Measurements from ENCODE around the gene RIN1. TPM values are rescaled to one million over a fixed set of nuclear protein-coding genes. Genes with fewer than 3 reads are reported as not detected.

The RIN1 gene
- total RNA-seq, 1 donor from 2014 or later = 3.8 TPM

- no peak for DNase-seq (ENCODE audit: low read depth)
- Histone ChIP-seq H3K4me3 (ENCODE audit: low read depth, low read length) (no peak overlapping the region), H3K27me3 (ENCODE audit: control insufficient read depth, insufficient read depth, low read length) (no peaks in the 10 kb centered on the region), H3K36me3 (ENCODE audit: control insufficient read depth, insufficient read depth, low read length) (no peaks in the 10 kb centered on the region)
- no peak for TF ChIP-seq CTCF (IDR thresholded peaks at IDR 0.05; ENCODE audit: insufficient read depth, low read length, poor library complexity, severe bottlenecking)
These were observed 4.5 kb downstream of the RIN1 start for GRCh38 chr11:66331542-66332370.

- no peak for TF ChIP-seq CTCF (IDR thresholded peaks at IDR 0.05; ENCODE audit: insufficient read depth, low read length, poor library complexity, severe bottlenecking)
- H3K27me3 ChIP-seq (ENCODE audit: control insufficient read depth, insufficient read depth, low read length) = no peaks in the 10 kb centered on the region
- no peak for DNase-seq (ENCODE audit: low read depth)
- H3K36me3 ChIP-seq (ENCODE audit: control insufficient read depth, insufficient read depth, low read length) = no peaks in the 10 kb centered on the region
- no peak overlapping the region for H3K4me3 ChIP-seq (ENCODE audit: low read depth, low read length)
These were observed 5.3 kb downstream of the RIN1 start for GRCh38 chr11:66330931-66331330.

- TF ChIP-seq CTCF (IDR thresholded peaks at IDR 0.05; ENCODE audit: insufficient read depth, low read length, poor library complexity, severe bottlenecking) = no peak
- no peak for DNase-seq (ENCODE audit: low read depth)
- H3K36me3 ChIP-seq (ENCODE audit: control insufficient read depth, insufficient read depth, low read length) = no peaks in the 10 kb centered on the region
- no peaks in the 10 kb centered on the region for H3K27me3 ChIP-seq (ENCODE audit: control insufficient read depth, insufficient read depth, low read length)
- no peak overlapping the region for H3K4me3 ChIP-seq (ENCODE audit: low read depth, low read length)
These were observed 7.0 kb downstream of the RIN1 start for GRCh38 chr11:66329165-66329673.

GRCh38 chr11:66328302-66329144 is 7.7 kb downstream of the RIN1 start:
- Histone ChIP-seq H3K36me3 (ENCODE audit: control insufficient read depth, insufficient read depth, low read length) (no peaks in the 10 kb centered on the region), H3K27me3 (ENCODE audit: control insufficient read depth, insufficient read depth, low read length) (no peaks in the 10 kb centered on the region), H3K4me3 (ENCODE audit: low read depth, low read length) (no peak overlapping the region)
- peak; percentile 91 for TF ChIP-seq CTCF (IDR thresholded peaks at IDR 0.05; ENCODE audit: insufficient read depth, low read length, poor library complexity, severe bottlenecking)
- DNase-seq (ENCODE audit: low read depth) = no peak

- H3K36me3 ChIP-seq (ENCODE audit: control insufficient read depth, insufficient read depth, low read length) = no peaks in the 10 kb centered on the region
- H3K27me3 ChIP-seq (ENCODE audit: control insufficient read depth, insufficient read depth, low read length) = no peaks in the 10 kb centered on the region
- DNase-seq (ENCODE audit: low read depth) = no peak
- no peak overlapping the region for H3K4me3 ChIP-seq (ENCODE audit: low read depth, low read length)
- no peak for TF ChIP-seq CTCF (IDR thresholded peaks at IDR 0.05; ENCODE audit: insufficient read depth, low read length, poor library complexity, severe bottlenecking)
These were observed 8.3 kb downstream of the RIN1 start for GRCh38 chr11:66328031-66328301.
